Body of pancreas (tissue), 4 donors: ENCODE results near the gene LIMS1.
"Not testable (repeated sequence)": the region's sequence is repeated elsewhere in the genome, so short reads cannot be mapped to it uniquely, and the experiment has no call there.

ENCODE experiments used
- CTCF ChIP-seq, 7 experiments: fragments of 450-650 bp in 4 of 7; fragments of 200-600 bp in 3 of 7; sonication (generic) in 3 of 7; IDR thresholded peaks; one replicate each; pipeline ENCODE4 v1.5.1; 2016 to 2019; ENCODE audit warnings: antibody characterized with exemption in 7 of 7
- POLR2A ChIP-seq, 3 donors: fragments of 450-650 bp; IDR thresholded peaks; one replicate each; pipeline ENCODE4 v1.6.1; 2016; ENCODE audit warnings: antibody characterized with exemption in 3 of 3, mild to moderate bottlenecking in 2 of 3

GRCh38 chr2:108525258-108525657 is 9.0 kb upstream of the LIMS1 start:
- not testable (repeated sequence) for TF ChIP-seq CTCF, POLR2A (IDR thresholded peaks at IDR 0.05)
